Sigmoid colon (tissue), 7 donors: ENCODE data around the gene COLEC12. TPM values are rescaled to one million over a fixed set of nuclear protein-coding genes. Genes with fewer than 3 reads are reported as not detected.
"Not testable (repeated sequence)": the region's sequence is repeated elsewhere in the genome, so short reads cannot be mapped to it uniquely, and the experiment has no call there.

ENCODE experiments used
- DNase-seq: peaks from one replicate; pipeline ENCODE4 v3.0.0-alpha.2; 2019
- H3K27ac ChIP-seq, 4 donors: fragments of 200-600 bp; sonication (generic); one replicate each; pipeline ENCODE4 v1.5.1; 2016 to 2019; ENCODE audit warnings: mild to moderate bottlenecking in 1 of 4
- H3K27me3 ChIP-seq, 3 donors: fragments of 200-600 bp; sonication (generic); one replicate each; pipeline ENCODE4 v1.5.1; 2019; ENCODE audit warnings: mild to moderate bottlenecking in 1 of 3
- H3K36me3 ChIP-seq, 4 donors: fragments of 200-600 bp; sonication (generic); one replicate each; pipeline ENCODE4 v1.5.1; 2016 to 2019
- H3K4me1 ChIP-seq, 4 donors: fragments of 200-600 bp; sonication (generic); one replicate each; pipeline ENCODE4 v1.5.1; 2017 to 2019
- H3K4me3 ChIP-seq, 4 donors: fragments of 200-600 bp; sonication (generic); one replicate each; pipeline ENCODE4 v1.5.1; 2017 to 2019; ENCODE audit warnings: mild to moderate bottlenecking in 2 of 4, moderate library complexity in 1 of 4
- H3K9me3 ChIP-seq, 4 donors: fragments of 200-600 bp in 3 of 4; sonication (generic) in 3 of 4; one replicate each; pipeline versions ENCODE4 v1.5.1 to v1.6.1; 2013 to 2019
- CTCF ChIP-seq, 4 experiments: fragments of 450-650 bp in 3 of 4; fragments of 200-600 bp in 1 of 4; IDR thresholded peaks; one replicate each; pipeline ENCODE4 v1.5.1; 2016 to 2019; ENCODE audit warnings: antibody characterized with exemption in 4 of 4, mild to moderate bottlenecking in 3 of 4, moderate library complexity in 2 of 4
- EP300 ChIP-seq, 4 donors: sonication (generic); formaldehyde crosslinking; IDR thresholded peaks; one replicate each; pipeline ENCODE4 v1.6.1; 2017; ENCODE audit warnings: antibody characterized with exemption in 4 of 4
- POLR2A ChIP-seq, 2 donors: fragments of 450-650 bp; IDR thresholded peaks; one replicate each; pipeline ENCODE4 v1.6.1; 2016; ENCODE audit warnings: antibody characterized with exemption in 2 of 2, mild to moderate bottlenecking in 2 of 2, moderate library complexity in 2 of 2
- POLR2AphosphoS5 ChIP-seq, 4 donors: sonication (generic); formaldehyde crosslinking; IDR thresholded peaks; one replicate each; pipeline ENCODE4 v1.6.1; 2017; ENCODE audit warnings: antibody characterized with exemption in 4 of 4
- WGBS, 2 donors: extraction: QIAGEN DNeasy Blood & Tissue Kit; methylation state at CpG; one replicate each; pipeline ENCODE4 v1.1.7; 2013; 5-methylcytosine and 5-hydroxymethylcytosine counted together
- intact Hi-C: fragments of 100-400 bp; cut with DNase I; formaldehyde crosslinking; loops from one replicate; pipeline ENCODE4 v1.15.1; 2023
- polyA plus RNA-seq, 3 donors: library from polyadenylated mRNA; stranded (reverse); fragments of 200-250 nt; gene quantifications; one replicate each; pipeline ENCODE4 v1.2.3, GENCODE V29; 2013
- total RNA-seq, 4 donors: library from RNA; depleted of rRNA; stranded (reverse); fragments of >200 nt; gene quantifications; one replicate each; pipeline ENCODE4 v1.1.0, GENCODE V29; 2016
- donor health status: healthy with polysubstance abuse.
- donor health status: Bipolar disorder and iron deficiency.
- donor health status: healthy.

Gene COLEC12
- total and polyA plus RNA-seq, 7 donors, result 0.69 to 24.7 (median 15.9) TPM

- no peak overlapping the region for H3K4me3 ChIP-seq
- H3K27me3 ChIP-seq, result no peaks in the 10 kb centered on the region
- H3K36me3 ChIP-seq, result no peaks in the 10 kb centered on the region
- intact Hi-C loops, result no loop called here
- 85 to 94% methylated on average over 1 of the region's 1 CpG for WGBS, 2 donors
- TF ChIP-seq CTCF (IDR thresholded peaks at IDR 0.05), result no peak
- TF ChIP-seq EP300 (IDR thresholded peaks at IDR 0.05), result no peak
- no peak for TF ChIP-seq POLR2AphosphoS5 (IDR thresholded peaks at IDR 0.05)
- TF ChIP-seq POLR2A (IDR thresholded peaks at IDR 0.05), result no peak
- no peaks in the 10 kb centered on the region for H3K9me3 ChIP-seq
- H3K27ac ChIP-seq, result no peak overlapping the region
- no peaks in the 10 kb centered on the region for H3K4me1 ChIP-seq
- DNase-seq, result no peak
These were observed 92.1 kb downstream of the COLEC12 start for GRCh38 chr18:408367-408766.

GRCh38 chr18:407626-408224, 92.8 kb downstream of the COLEC12 start:
- 82 to 84% methylated on average over 4 of the region's 4 CpGs for WGBS, 2 donors
- no peaks in the 10 kb centered on the region for H3K36me3 ChIP-seq
- no peak overlapping the region for H3K4me3 ChIP-seq
- intact Hi-C loops, result no loop called here
- no peaks in the 10 kb centered on the region for H3K9me3 ChIP-seq
- H3K27ac ChIP-seq, result no peak overlapping the region
- TF ChIP-seq POLR2A (IDR thresholded peaks at IDR 0.05), result no peak
- no peak for TF ChIP-seq EP300 (IDR thresholded peaks at IDR 0.05)
- TF ChIP-seq POLR2AphosphoS5 (IDR thresholded peaks at IDR 0.05), result no peak
- TF ChIP-seq CTCF (IDR thresholded peaks at IDR 0.05), result no peak
- no peaks in the 10 kb centered on the region for H3K27me3 ChIP-seq
- H3K4me1 ChIP-seq, result no peaks in the 10 kb centered on the region
- no peak for DNase-seq

GRCh38 chr18:407191-407590, 93.3 kb downstream of the COLEC12 start:
- intact Hi-C loops, result no loop called here
- H3K4me1 ChIP-seq, result no peaks in the 10 kb centered on the region
- H3K27me3 ChIP-seq, result no peaks in the 10 kb centered on the region
- 94 to 97% methylated on average over 3 of the region's 3 CpGs for WGBS, 2 donors
- H3K4me3 ChIP-seq, result no peak overlapping the region
- no peak for DNase-seq
- no peaks in the 10 kb centered on the region for H3K9me3 ChIP-seq
- H3K27ac ChIP-seq, result no peak overlapping the region
- TF ChIP-seq EP300 (IDR thresholded peaks at IDR 0.05) (no peak), POLR2A (IDR thresholded peaks at IDR 0.05) (no peak), CTCF (IDR thresholded peaks at IDR 0.05) (no peak), POLR2AphosphoS5 (IDR thresholded peaks at IDR 0.05) (no peak)
- H3K36me3 ChIP-seq, result no peaks in the 10 kb centered on the region

GRCh38 chr18:406677-407076, 93.8 kb downstream of the COLEC12 start:
- Histone ChIP-seq H3K4me3 (no peak overlapping the region), H3K27me3 (no peaks in the 10 kb centered on the region), H3K36me3 (no peaks in the 10 kb centered on the region), H3K4me1 (no peaks in the 10 kb centered on the region), H3K9me3 (no peaks in the 10 kb centered on the region), H3K27ac (no peak overlapping the region)
- 93% methylated on average over 6 of the region's 6 CpGs for WGBS, 2 donors
- intact Hi-C loops, result no loop called here
- DNase-seq, result no peak
- TF ChIP-seq POLR2AphosphoS5 (IDR thresholded peaks at IDR 0.05) (no peak), EP300 (IDR thresholded peaks at IDR 0.05) (no peak), POLR2A (IDR thresholded peaks at IDR 0.05) (no peak), CTCF (IDR thresholded peaks at IDR 0.05) (no peak)

- H3K27ac ChIP-seq, H3K4me3 ChIP-seq, intact Hi-C loops, H3K9me3 ChIP-seq, DNase-seq, H3K4me1 ChIP-seq, H3K27me3 ChIP-seq, H3K36me3 ChIP-seq: not testable (repeated sequence)
- WGBS, 2 donors, result 70 to 88% methylated on average over 4 of the region's 4 CpGs
These were observed 95.5 kb downstream of the COLEC12 start for GRCh38 chr18:405006-405405.
